Testis (tissue), 3 donors: ENCODE data around the gene MAN1A2. TPM values are rescaled to one million over a fixed set of nuclear protein-coding genes. Genes with fewer than 3 reads are reported as not detected.

Source experiments
- DNase-seq: peaks from one replicate; pipeline ENCODE4 v3.0.0-alpha.2; 2019
- H3K27ac ChIP-seq, 2 donors: fragments of 200-600 bp; sonication (generic); one replicate each; pipeline ENCODE4 v1.5.1; 2019
- H3K27me3 ChIP-seq: fragments of 200-600 bp; sonication (generic); one replicate; pipeline ENCODE4 v1.5.1; 2019
- H3K36me3 ChIP-seq: fragments of 200-600 bp; sonication (generic); one replicate; pipeline ENCODE4 v1.5.1; 2017; ENCODE audit warnings: low read depth; ENCODE audit errors: missing control alignments
- H3K4me1 ChIP-seq: fragments of 200-600 bp; sonication (generic); one replicate; pipeline ENCODE4 v1.5.1; 2019
- H3K4me3 ChIP-seq, 2 donors: fragments of 200-600 bp; sonication (generic); one replicate each; pipeline ENCODE4 v1.5.1; 2017 to 2019
- H3K9me3 ChIP-seq: fragments of 200-600 bp; sonication (generic); one replicate; pipeline ENCODE4 v1.5.1; 2017
- CTCF ChIP-seq, 3 experiments: fragments of 450-650 bp in 2 of 3; fragments of 200-600 bp in 1 of 3; sonication (generic) in 1 of 3; IDR thresholded peaks; one replicate each; pipeline ENCODE4 v1.5.1; 2016 to 2019; ENCODE audit warnings: antibody characterized with exemption in 3 of 3, mild to moderate bottlenecking in 2 of 3, moderate library complexity in 1 of 3
- POLR2A ChIP-seq: fragments of 450-650 bp; IDR thresholded peaks from one replicate; pipeline ENCODE4 v1.6.1; 2017; ENCODE audit warnings: antibody characterized with exemption, mild to moderate bottlenecking, moderate library complexity
- WGBS, 2 donors: methylation state at CpG; one replicate each; pipeline ENCODE4 v1.1.5; 2018; 5-methylcytosine and 5-hydroxymethylcytosine counted together
- intact Hi-C: fragments of 100-400 bp; cut with DNase I; formaldehyde crosslinking; loops from one replicate; pipeline ENCODE4 v1.15.1; 2023; ENCODE audit warnings: low total_unique reads
- polyA plus RNA-seq: library from polyadenylated mRNA; stranded (reverse); fragments of 350-450 nt; fragmentation: Illumina TruSeq; extraction: RNeasy Lipid Tissue Mini Kit (QIAGEN cat#74804); gene quantifications from one replicate; pipeline ENCODE4 v1.2.3, GENCODE V29; 2014; ENCODE audit warnings: low read depth, low replicate concordance; ENCODE audit not compliant: insufficient read depth
- total RNA-seq, 2 donors: library from RNA; depleted of rRNA; stranded (reverse); fragments of >200 nt; gene quantifications; one replicate each; pipeline ENCODE4 v1.2.3, GENCODE V29; 2016

Gene MAN1A2
- total and polyA plus RNA-seq, 3 donors from 2014 or later, result 15.0 to 69.5 (median 64.3) TPM

- Histone ChIP-seq H3K4me3 (no peak overlapping the region), H3K9me3 (no peaks in the 10 kb centered on the region), H3K27me3 (no peaks in the 10 kb centered on the region), H3K4me1 (peaks cover 2% of the 10 kb centered on the region), H3K27ac (no peak overlapping the region), H3K36me3 (no peaks in the 10 kb centered on the region)
- DNase-seq, result no peak
- intact Hi-C loops, result no loop called here
- no peak for TF ChIP-seq CTCF (IDR thresholded peaks at IDR 0.05)
- TF ChIP-seq POLR2A, result no peak
- 96 to 97% methylated on average over 4 of the region's 4 CpGs for WGBS, 2 donors
These were observed 211.2 kb downstream of the MAN1A2 start for GRCh38 chr1:117578466-117578865.

Other genes with a start within 250 kb of the MAN1A2 start
- 10 to 100 TPM; 19.4 to 21.6 TPM for gene TRIM45, start 245.7 kb upstream of the MAN1A2 start, total RNA-seq
- 12.3 TPM for gene TRIM45, start 245.7 kb upstream of the MAN1A2 start, polyA plus RNA-seq
- gene VTCN1, start 156.5 kb upstream of the MAN1A2 start, total RNA-seq, result 1 to 10 TPM; 1.3 to 1.9 TPM
- 2.6 TPM for gene VTCN1, start 156.5 kb upstream of the MAN1A2 start, polyA plus RNA-seq
- gene TENT5C, start 238.6 kb downstream of the MAN1A2 start, total RNA-seq, result 10 to 100 TPM; 38.4 to 67.3 TPM
- gene TENT5C, start 238.6 kb downstream of the MAN1A2 start, polyA plus RNA-seq, result 72.4 TPM